GM19240 (cell line): ENCODE results near the gene RASAL3.

ENCODE experiments used
- DNase-seq: peaks from one replicate; pipeline ENCODE4 v3.0.0; 2011; ENCODE audit warnings: low spot score; ENCODE audit not compliant: insufficient read length

RASAL3 gene

GRCh38 chr19:15436012-15436825 lies 28.1 kb downstream of the RASAL3 start:
- DNase-seq: no peak

DNA sequence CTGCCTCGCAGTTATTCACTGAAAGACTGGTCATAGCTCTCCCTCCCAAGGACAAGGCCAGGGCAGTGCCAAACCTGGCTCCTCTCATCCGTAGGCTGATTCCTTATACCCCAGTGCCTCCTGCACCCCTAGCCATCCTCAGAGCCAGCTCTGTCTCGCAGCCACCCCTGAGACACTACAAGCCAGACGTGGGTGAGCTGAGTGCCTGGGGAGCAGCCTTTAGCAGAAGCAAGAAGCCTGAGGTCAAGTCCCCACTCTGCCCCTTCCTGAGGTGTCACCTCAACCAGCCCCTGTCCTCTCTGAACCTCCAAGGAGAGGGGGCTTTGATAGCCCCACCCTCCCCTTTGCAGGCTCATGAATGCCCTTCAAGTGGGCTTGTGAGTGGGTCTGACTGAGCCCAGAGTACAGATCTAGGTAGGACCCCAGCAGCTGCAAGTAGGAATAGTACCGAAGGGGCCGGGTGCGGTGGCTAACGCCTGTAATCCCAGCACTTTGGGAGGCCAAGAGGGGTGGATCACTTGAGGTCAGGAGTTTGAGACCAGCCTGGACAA lies 30.8 kb downstream of the RASAL3 start:
- no peak for DNase-seq

GRCh38 chr19:15432629-15433518 lies 31.5 kb downstream of the RASAL3 start:
- DNase-seq: peak; percentile 100

DNA sequence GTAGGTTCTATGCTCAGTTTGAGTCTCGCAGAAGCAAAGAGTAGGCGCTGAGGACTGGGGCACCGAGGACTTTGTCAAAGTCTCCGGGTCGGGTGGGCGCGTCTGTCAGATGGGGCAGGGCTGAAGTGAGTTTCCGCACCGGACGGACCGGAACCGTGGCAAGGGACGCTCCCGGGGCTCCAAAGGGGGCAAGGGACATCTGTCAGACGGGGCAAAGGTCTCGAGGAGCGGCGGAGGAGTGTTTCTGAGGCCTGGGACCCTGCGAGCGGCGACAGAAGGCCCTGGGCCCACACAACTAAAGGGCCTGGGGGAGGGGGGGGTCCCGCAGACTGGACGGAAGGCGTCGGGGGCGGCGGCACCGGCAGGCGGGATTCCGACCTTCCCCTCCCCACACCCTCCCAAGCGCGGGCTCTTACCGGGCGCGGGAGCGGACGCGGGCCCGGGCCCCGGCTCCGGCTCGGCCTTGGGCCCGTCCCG lies 32.3 kb downstream of the RASAL3 start:
- DNase-seq: peak; percentile 81

- DNase-seq: no peak
These were observed 32.8 kb downstream of the RASAL3 start for GRCh38 chr19:15431396-15432017.

- DNase-seq: no peak
These were observed 33.7 kb downstream of the RASAL3 start for GRCh38 chr19:15430526-15431120.

DNA sequence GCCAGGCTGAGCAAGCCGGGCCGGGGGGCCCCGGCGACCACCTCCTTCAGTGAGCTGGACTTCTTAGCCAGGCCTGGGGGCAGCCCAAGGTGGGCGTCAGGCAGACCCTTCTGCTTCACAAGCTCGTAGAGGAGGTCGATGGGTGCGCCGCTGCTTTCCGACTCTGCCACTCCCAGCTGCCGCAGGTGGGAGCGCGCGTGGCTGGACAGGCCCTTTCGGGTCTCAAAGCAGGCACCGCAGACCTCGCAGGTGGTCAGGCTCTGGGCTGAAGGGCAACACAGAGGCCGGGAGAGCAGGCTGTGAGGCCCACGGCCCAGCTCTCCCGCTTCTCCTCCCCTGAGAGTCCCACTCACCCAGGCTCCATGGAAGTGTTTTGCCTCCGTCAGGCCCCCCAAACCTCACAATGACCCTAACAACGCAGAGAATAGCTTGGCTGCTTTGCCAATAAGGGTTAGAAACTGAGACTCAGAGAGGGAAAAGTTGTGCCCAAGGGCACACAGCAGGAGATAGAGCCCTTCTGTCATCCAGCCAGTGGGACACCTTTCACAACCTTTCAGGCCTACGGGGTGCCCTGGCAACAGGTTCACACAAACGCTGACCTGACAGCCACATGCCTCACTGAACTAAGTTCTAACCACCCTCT lies 34.4 kb downstream of the RASAL3 start:
- no peak for DNase-seq

GRCh38 chr19:15428956-15429824 lies 35.2 kb downstream of the RASAL3 start:
- DNase-seq: no peak

DNA sequence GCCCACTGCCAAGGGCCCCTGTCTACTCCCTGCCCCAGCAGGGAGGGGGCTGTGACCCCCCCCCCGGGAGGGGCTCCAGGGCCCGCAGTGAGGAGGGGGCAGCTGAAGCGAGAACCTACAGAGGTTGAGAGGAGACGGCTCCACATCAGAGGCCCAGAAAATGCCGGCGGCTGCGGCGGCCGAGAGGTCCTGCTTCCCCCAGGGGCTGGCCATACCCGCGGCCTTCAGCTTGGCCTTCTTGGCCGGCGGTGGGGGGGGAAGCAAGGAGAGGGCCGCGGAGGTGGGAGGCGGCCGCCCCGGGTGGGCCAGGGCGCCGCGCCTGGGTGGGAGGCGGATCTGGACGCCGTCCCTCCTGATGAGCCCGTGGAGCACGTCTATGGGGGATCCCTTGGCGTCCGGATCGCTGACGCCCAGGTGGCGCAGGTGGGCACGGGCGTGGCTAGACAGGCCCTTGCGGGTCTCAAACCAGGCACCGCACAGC lies 36.3 kb downstream of the RASAL3 start:
- DNase-seq: no peak

DNA sequence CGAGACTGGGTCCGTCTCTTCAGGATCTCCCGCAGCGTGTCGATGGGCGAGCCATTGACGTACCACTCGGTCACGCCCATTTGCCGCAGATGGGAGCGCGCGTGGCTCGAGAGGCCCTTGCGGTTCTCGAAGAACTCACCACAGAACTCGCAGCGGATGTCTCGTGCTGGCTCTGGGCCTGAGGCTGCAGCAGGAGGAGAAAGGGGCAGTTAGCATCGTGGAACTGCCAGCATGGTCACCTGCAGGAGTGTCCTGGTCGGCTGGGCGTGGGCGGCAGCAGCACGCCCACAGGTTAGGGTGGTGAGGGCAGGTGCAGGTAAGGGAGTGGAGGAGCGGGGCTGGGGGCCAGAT lies 37.0 kb downstream of the RASAL3 start:
- DNase-seq: no peak

- DNase-seq: no peak
These were observed 37.6 kb downstream of the RASAL3 start for GRCh38 chr19:15426485-15427349.

GRCh38 chr19:15425321-15425950 lies 38.9 kb downstream of the RASAL3 start:
- DNase-seq: no peak

GRCh38 chr19:15424692-15425272 lies 39.6 kb downstream of the RASAL3 start:
- no peak for DNase-seq

DNA sequence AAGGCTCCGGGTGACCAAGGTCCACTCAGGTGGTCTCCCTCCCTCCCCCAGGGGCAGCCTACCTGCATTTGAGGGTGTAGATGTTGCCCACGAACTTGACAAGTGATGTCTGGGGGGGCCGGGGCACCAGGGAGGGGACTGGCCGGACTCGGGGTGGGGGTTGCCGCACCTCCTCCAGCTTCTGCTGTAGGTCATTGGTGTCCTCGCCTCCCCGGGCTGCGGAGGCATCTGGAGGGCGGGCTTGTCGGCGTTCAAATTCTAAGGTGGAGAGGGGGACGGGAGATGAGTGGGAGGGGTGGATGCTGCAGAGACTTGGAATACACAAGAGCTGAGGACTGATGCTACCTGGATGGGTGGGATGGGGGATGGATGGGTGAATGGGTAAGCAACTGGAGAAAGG lies 40.2 kb downstream of the RASAL3 start:
- DNase-seq: no peak

DNA sequence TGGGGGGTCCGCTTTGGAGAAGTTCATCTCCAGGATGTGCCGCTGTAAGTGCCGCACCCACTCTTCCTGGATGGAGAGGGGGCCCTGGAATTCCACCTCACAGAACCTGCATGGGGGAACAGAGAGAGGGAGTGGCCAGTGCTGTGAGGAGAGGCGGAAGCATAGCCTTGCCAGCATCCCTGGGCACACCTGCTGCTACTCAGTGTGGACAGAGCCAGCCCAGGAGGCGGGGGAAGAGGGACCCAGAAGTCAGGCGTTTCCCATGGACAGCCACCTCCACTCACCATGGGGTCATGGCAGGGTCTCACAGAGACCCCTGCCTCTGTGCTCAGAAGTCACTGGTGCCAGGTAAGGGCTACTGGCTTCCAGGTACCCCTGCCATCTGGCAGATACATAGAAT lies 41.2 kb downstream of the RASAL3 start:
- no peak for DNase-seq

GRCh38 chr19:15422296-15423075 lies 41.9 kb downstream of the RASAL3 start:
- DNase-seq: no peak

DNA sequence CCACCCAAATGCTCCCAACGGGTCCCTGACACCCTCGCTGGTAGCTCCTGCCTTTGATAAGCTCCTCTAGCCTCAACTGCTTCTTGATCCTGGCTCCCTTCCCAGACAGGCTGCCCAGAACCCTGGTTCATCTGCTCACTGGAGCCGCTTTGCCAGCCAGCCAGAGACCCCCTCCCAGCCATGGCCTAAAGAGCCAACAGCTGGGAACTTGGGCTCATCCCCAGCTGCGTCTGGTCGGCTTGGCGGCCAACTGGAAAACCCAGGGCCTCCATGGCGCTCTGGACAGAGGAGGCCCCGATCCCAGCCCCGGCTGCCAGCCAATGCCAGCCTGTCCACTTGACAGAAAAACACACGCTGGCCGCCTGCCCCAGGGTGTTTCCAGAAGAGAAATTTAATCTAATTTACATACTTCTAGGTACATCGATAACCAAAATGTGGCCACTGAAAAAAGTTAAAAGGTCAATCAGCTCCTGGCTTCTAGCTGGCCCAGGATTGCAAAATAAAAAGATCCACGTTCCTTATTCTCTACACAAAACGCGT lies 42.6 kb downstream of the RASAL3 start:
- DNase-seq: no peak
